H1 (cell line): ENCODE results near the gene DNAJC28. TPM values are rescaled to one million over a fixed set of nuclear protein-coding genes. Genes with fewer than 3 reads are reported as not detected.

ENCODE experiments used
- ASH2L ChIP-seq: fragments of 200-600, 300-600 bp; sonication (generic); IDR thresholded peaks from one replicate; pipeline ENCODE4 v1.7.1; 2017; ENCODE audit warnings: low read length
- ATF2 ChIP-seq: IDR thresholded peaks from 2 replicates; pipeline ENCODE4 v1.6.1; 2012; ENCODE audit warnings: low read length, inconsistent platforms
- BACH1 ChIP-seq: IDR thresholded peaks from 2 replicates; pipeline ENCODE4 v1.6.1; 2012; ENCODE audit warnings: low read length, improper control_type of control experiment
- CBX8 ChIP-seq: fragments of 300-800, 300-1000 bp; sonication (generic); IDR thresholded peaks from 2 replicates; pipeline ENCODE4 v1.7.1; 2016; ENCODE audit warnings: low read depth, low read length, borderline replicate concordance
- CHD2 ChIP-seq: IDR thresholded peaks from 2 replicates; pipeline ENCODE4 v1.6.1; 2012; ENCODE audit warnings: low read length, improper control_type of control experiment
- EP300 ChIP-seq, 2 experiments: IDR thresholded peaks; 1 replicate in 1 of 2; 2 replicates in 1 of 2; pipeline ENCODE4 v1.6.1; 2011 to 2012; ENCODE audit warnings: low read depth in 2 of 2, low read length in 2 of 2, mild to moderate bottlenecking in 2 of 2, borderline replicate concordance in 1 of 2, inconsistent platforms in 1 of 2, moderate library complexity in 1 of 2
- FOSL1 ChIP-seq: IDR thresholded peaks from 2 replicates; pipeline ENCODE4 v1.6.1; 2011; ENCODE audit warnings: mild to moderate bottlenecking, low read depth, low read length, moderate library complexity; ENCODE audit not compliant: insufficient read depth
- GTF2F1 ChIP-seq: IDR thresholded peaks from 2 replicates; pipeline ENCODE4 v1.6.1; 2012; ENCODE audit warnings: low read depth, low read length, improper control_type of control experiment, borderline replicate concordance
- KDM4A ChIP-seq: IDR thresholded peaks from one replicate; pipeline ENCODE4 v1.7.1; 2012; ENCODE audit warnings: low read depth, mild to moderate bottlenecking, moderate library complexity, low read length, inconsistent platforms; ENCODE audit not compliant: severe bottlenecking
- MAFK ChIP-seq: IDR thresholded peaks from 2 replicates; pipeline ENCODE4 v1.6.1; 2012; ENCODE audit warnings: low read depth, mild to moderate bottlenecking, improper control_type of control experiment, low read length
- PHF8 ChIP-seq: fragments of 200-600 bp; sonication (generic); conservative IDR thresholded peaks from 2 replicates; pipeline ENCODE4 v1.7.1; 2012; ENCODE audit warnings: low read depth, mild to moderate bottlenecking, inconsistent platforms, low read length, moderate library complexity
- POLR2A ChIP-seq, 2 experiments: IDR thresholded peaks; 1 replicate in 1 of 2; 2 replicates in 1 of 2; pipeline ENCODE4 v1.6.1; 2011; ENCODE audit warnings: low read depth in 2 of 2, low read length in 2 of 2, mild to moderate bottlenecking in 2 of 2; ENCODE audit errors: control extremely low read depth in 1 of 2
- POLR2AphosphoS5 ChIP-seq: IDR thresholded peaks from 2 replicates; pipeline ENCODE4 v1.6.1; 2011; ENCODE audit warnings: low read depth, low read length
- RAD21 ChIP-seq, 2 experiments: IDR thresholded peaks in 1 of 2; conservative IDR thresholded peaks in 1 of 2; 2 replicates each; pipeline ENCODE4 v1.6.1; 2011; ENCODE audit warnings: low read depth in 2 of 2, low read length in 2 of 2, improper control_type of control experiment in 1 of 2, inconsistent platforms in 1 of 2, mild to moderate bottlenecking in 1 of 2, moderate library complexity in 1 of 2
- RBBP5 ChIP-seq: IDR thresholded peaks from 2 replicates; pipeline ENCODE4 v1.7.1; 2012; ENCODE audit warnings: low read depth, mild to moderate bottlenecking, inconsistent platforms, low read length, moderate library complexity, borderline replicate concordance
- RNF2 ChIP-seq: fragments of 200-900, 300-1000 bp; sonication (generic); IDR thresholded peaks from 2 replicates; pipeline ENCODE4 v1.7.1; 2016; ENCODE audit warnings: borderline replicate concordance, low read depth, mild to moderate bottlenecking, antibody characterized with exemption, low read length; ENCODE audit not compliant: poor library complexity, severe bottlenecking; ENCODE audit errors: missing control alignments
- SIN3A ChIP-seq, 2 experiments: IDR thresholded peaks in 1 of 2; conservative IDR thresholded peaks in 1 of 2; 2 replicates each; pipeline ENCODE4 v1.6.1; 2011 to 2012; ENCODE audit warnings: low read length in 2 of 2, improper control_type of control experiment in 1 of 2, low read depth in 1 of 2, mild to moderate bottlenecking in 1 of 2
- TAF7 ChIP-seq: optimal IDR thresholded peaks from 2 replicates; pipeline ENCODE3; 2011; ENCODE audit warnings: low read depth, mild to moderate bottlenecking, inconsistent platforms, low read length, moderate library complexity, borderline replicate concordance
- TEAD4 ChIP-seq: IDR thresholded peaks from 2 replicates; pipeline ENCODE4 v1.6.1; 2012; ENCODE audit warnings: low read depth, low read length, inconsistent platforms, mixed read lengths
- polyA plus RNA-seq, 7 experiments: library from polyadenylated mRNA; depleted of rRNA in 3 of 7; stranded (reverse) in 5 of 7; unstranded in 2 of 7; fragments of >200 nt in 5 of 7; fragments of 200-250 nt in 2 of 7; gene quantifications; 1 replicate in 5 of 7; 2 replicates in 1 of 7; 4 replicates in 1 of 7; pipeline versions ENCODE4 v1.2.1 to v1.2.3, GENCODE V29; 2011 to 2013; ENCODE audit warnings: missing spikeins in 2 of 7, mixed read lengths in 2 of 7
- total RNA-seq: library from RNA; stranded (reverse); fragmentation: NEBNext Ultra II Directional; extraction: Animal tissue kit (Norgen Biotek cat#: 25700); gene quantifications from 2 replicates; pipeline ENCODE4 v1.2.1, GENCODE V29; 2021

Gene DNAJC28
- total and polyA plus RNA-seq, 2 of the 8 experiments (the other 6 are each of a cell fraction or from before 2014, with no cell fraction given): 0.97 to 4.3 TPM

DNA sequence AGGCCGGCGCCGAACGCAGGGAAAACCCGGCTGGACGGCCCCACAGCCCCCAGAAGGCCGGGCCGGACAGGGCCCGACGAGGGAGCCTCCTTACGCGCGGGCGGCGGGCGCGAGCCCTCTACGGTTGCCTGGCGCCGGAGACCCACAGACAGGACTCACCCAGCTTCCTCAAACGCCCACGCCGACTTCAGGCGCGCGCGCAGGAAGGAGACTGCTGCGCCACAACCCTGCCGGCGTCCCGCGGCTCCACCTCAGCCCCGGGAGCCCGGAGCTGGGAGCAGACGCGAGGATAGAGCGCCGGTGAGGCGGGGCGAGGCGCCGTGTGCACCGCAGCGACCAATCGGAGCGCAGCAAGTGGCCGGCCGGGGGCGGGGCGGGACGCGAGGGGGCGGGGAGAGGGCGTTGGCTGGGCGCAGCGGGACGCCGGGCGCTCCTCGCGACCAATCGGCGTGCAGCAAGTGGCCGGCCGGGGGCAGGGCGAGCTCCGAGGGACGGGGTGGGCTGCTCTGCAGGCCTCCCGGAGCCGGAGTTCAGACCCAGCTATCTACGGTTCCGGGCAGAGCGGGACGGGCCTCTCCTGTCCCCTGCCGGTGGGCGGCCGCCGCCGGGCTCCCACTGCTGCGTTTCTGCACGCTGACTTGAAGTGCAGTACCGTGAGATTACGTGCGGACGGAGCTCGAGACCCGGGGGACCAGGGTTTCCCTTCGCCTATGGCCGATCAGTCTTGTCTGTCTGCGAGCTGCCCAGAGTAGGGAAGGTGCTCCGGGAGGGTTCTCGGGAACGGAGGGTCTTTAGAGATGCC, 11.6 kb downstream of the DNAJC28 start, which contains the start of gene TMEM50B (continued):
- TF ChIP-seq BACH1 (peak; percentile 47; the same call in 1 of the 2 replicates), PHF8 (peak; percentile 61), ATF2 (no peak), GTF2F1 (no peak), CHD2 (peak; percentile 49; the same call in 1 of the 2 replicates), CBX8 (no peak), TAF7 (peak; percentile 83), TEAD4 (no peak), RAD21 (IDR thresholded peaks at IDR 0.05 in 1 of 2, conservative IDR thresholded peaks at IDR 0.05 in 1 of 2; ENCODE audit: low read depth in 2 of 2, low read length in 2 of 2) (peak; percentile 33 to 51), RBBP5 (0 out of 2 replicates have a peak, but pooled peaks have one; percentile 35), FOSL1 (peak; percentile 65; the same call in 1 of the 2 replicates), SIN3A (conservative IDR thresholded peaks at IDR 0.05 in 1 of 2, IDR thresholded peaks at IDR 0.05 in 1 of 2; ENCODE audit: low read depth in 1 of 2, low read length in 2 of 2) (peak; percentile 10 to 65; a peak in 1 of 4 replicates), RNF2 (no peak), MAFK (no peak), POLR2A (IDR thresholded peaks at IDR 0.05; ENCODE audit: control extremely low read depth in 1 of 2, low read depth in 2 of 2, low read length in 2 of 2) (peak; percentile 65 to 82), EP300 (IDR thresholded peaks at IDR 0.05; ENCODE audit: borderline replicate concordance in 1 of 2, low read depth in 2 of 2, low read length in 2 of 2) (peak in 1 of 2 experiments; percentile 4; a peak in 1 of 3 replicates), POLR2AphosphoS5 (peak; percentile 67), ASH2L (peak; percentile 49), KDM4A (peak; percentile 81)
